ENCODE data around the gene KCTD1.

DNA sequence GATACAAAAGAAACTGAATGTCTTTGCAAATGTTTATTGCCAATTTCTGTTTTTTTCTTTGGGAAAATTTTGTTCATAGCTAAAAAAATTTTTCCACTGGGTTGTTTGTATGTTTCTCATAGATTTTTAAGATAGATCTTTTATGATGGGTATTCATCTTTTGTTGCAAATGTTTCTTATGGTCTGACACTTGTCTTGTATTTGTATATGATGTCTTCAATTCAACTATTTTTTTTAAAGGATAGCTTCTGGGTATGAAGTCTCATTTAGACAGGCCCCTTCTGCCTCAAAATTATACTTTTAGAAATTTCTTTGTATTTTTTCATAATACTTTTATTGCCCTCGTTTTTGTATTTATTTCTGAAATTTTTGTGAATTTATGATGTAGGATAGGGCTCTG lies 73.8 kb downstream of the KCTD1 start:
- TF ChIP-seq, protein P1, sequence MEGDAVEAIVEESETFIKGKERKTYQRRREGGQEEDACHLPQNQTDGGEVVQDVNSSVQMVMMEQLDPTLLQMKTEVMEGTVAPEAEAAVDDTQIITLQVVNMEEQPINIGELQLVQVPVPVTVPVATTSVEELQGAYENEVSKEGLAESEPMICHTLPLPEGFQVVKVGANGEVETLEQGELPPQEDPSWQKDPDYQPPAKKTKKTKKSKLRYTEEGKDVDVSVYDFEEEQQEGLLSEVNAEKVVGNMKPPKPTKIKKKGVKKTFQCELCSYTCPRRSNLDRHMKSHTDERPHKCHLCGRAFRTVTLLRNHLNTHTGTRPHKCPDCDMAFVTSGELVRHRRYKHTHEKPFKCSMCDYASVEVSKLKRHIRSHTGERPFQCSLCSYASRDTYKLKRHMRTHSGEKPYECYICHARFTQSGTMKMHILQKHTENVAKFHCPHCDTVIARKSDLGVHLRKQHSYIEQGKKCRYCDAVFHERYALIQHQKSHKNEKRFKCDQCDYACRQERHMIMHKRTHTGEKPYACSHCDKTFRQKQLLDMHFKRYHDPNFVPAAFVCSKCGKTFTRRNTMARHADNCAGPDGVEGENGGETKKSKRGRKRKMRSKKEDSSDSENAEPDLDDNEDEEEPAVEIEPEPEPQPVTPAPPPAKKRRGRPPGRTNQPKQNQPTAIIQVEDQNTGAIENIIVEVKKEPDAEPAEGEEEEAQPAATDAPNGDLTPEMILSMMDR (IDR thresholded peaks at IDR 0.05; ENCODE audit: poor library complexity, severe bottlenecking): no peak
- no peak for TF ChIP-seq TAF1 (IDR thresholded peaks at IDR 0.05; ENCODE audit: low read depth)
